Measurements from ENCODE around the gene MORN3.

DNA sequence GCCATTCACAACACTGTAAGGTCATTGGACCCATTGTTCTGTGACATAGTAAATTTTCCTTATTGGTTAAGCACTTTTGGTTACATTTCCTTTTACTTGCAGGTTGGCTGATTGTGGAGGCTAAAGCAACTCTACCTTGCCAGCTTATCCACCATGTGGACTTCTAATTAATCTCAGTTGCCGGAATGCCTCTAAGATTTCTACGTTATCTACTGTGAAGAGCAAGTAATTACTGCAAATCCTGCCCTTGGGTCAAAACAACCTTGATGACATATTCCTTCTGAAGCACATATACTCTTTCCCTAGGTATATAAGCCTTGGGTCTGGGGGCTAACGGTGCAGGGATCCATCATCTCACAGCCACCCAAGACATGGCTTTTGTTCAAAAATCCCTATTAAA, 19.5 kb upstream of the MORN3 start:
- TF ChIP-seq, protein P1, sequence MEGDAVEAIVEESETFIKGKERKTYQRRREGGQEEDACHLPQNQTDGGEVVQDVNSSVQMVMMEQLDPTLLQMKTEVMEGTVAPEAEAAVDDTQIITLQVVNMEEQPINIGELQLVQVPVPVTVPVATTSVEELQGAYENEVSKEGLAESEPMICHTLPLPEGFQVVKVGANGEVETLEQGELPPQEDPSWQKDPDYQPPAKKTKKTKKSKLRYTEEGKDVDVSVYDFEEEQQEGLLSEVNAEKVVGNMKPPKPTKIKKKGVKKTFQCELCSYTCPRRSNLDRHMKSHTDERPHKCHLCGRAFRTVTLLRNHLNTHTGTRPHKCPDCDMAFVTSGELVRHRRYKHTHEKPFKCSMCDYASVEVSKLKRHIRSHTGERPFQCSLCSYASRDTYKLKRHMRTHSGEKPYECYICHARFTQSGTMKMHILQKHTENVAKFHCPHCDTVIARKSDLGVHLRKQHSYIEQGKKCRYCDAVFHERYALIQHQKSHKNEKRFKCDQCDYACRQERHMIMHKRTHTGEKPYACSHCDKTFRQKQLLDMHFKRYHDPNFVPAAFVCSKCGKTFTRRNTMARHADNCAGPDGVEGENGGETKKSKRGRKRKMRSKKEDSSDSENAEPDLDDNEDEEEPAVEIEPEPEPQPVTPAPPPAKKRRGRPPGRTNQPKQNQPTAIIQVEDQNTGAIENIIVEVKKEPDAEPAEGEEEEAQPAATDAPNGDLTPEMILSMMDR (IDR thresholded peaks at IDR 0.05; ENCODE audit: low read length), result no peak
- no peak for TF ChIP-seq EZH2phosphoT487 (IDR thresholded peaks at IDR 0.05; ENCODE audit: low read length)
